ENCODE results near the gene CAPN1. TPM values are rescaled to one million over a fixed set of nuclear protein-coding genes. Genes with fewer than 3 reads are reported as not detected.

Gene CAPN1
- total and polyA plus RNA-seq, 2 of the 13 experiments (the other 11 are each of a cell fraction or from before 2014, with no cell fraction given), result 57.3 to 82.6 TPM

GRCh38 chr11:65134240-65134951, 47.3 kb upstream of the CAPN1 start, which contains the start of gene SYVN1 (continued):
- TF ChIP-seq ZNF512B (CRISPR knock-in tag; IDR thresholded peaks at IDR 0.05; ENCODE audit: borderline replicate concordance) (no peak), PHF8 (CRISPR knock-in tag; IDR thresholded peaks at IDR 0.05) (peak; percentile 90), ZNF362 (CRISPR knock-in tag; IDR thresholded peaks at IDR 0.05; ENCODE audit: borderline replicate concordance) (peak; percentile 12; the same call in 1 of the 2 replicates), ZBTB33 (CRISPR knock-in tag; IDR thresholded peaks at IDR 0.05) (peak; percentile 22; the same call in 1 of the 2 replicates), ZNF33B (CRISPR knock-in tag; IDR thresholded peaks at IDR 0.05) (no peak), ZNF749 (CRISPR knock-in tag; IDR thresholded peaks at IDR 0.05; ENCODE audit: borderline replicate concordance) (0 out of 2 replicates have a peak, but pooled peaks have one; percentile 38), HIC2 (CRISPR knock-in tag; IDR thresholded peaks at IDR 0.05; ENCODE audit: low read depth) (no peak), CEBPB (IDR thresholded peaks at IDR 0.05; ENCODE audit: borderline replicate concordance, low read depth, low read length) (no peak), ZNF564 (CRISPR knock-in tag; IDR thresholded peaks at IDR 0.05) (peak; percentile 36; the same call in 1 of the 2 replicates), ZBTB43 (CRISPR knock-in tag; conservative IDR thresholded peaks at IDR 0.05) (no peak; the same call in 1 of the 2 replicates), ZNF766 (CRISPR knock-in tag; IDR thresholded peaks at IDR 0.05; ENCODE audit: borderline replicate concordance) (peak; percentile 72; the same call in 1 of the 2 replicates), PCBP2 (optimal IDR thresholded peaks at IDR 0.05; ENCODE audit: low read depth, low read length, poor library complexity, severe bottlenecking) (no peak), MNT (IDR thresholded peaks at IDR 0.05) (peak; percentile 53; the same call in 1 of the 2 replicates), PAX8 (CRISPR knock-in tag; IDR thresholded peaks at IDR 0.05; ENCODE audit: borderline replicate concordance) (peak; percentile 88; the same call in 1 of the 2 replicates), HOXA7 (CRISPR knock-in tag; IDR thresholded peaks at IDR 0.05) (no peak)
